A549 (cell line): ENCODE results near the gene RAB42. TPM values are rescaled to one million over a fixed set of nuclear protein-coding genes. Genes with fewer than 3 reads are reported as not detected.

Source experiments
- ATAC-seq, 2 experiments: fragments of 200-7000 bp in 1 of 2; fragments of >200 bp in 1 of 2; cut with Nextera tagmentation in 1 of 2; cut with Tn5 transposase in 1 of 2; 3 replicates each; pipeline versions ENCODE4 v1.8.0 to v1.9.1; 2018 to 2020; ENCODE audit warnings: mild to moderate bottlenecking in 1 of 2, moderate library complexity in 1 of 2
- CTCF ChIA-PET: fragments of 300-600 bp; sonication (Branson Sonifier 250); formaldehyde crosslinking; extraction: SDS; loops from one replicate; lab custom pipeline; 2021; ENCODE audit warnings: antibody characterized with exemption, inconsistent platforms; lab: Yijun Ruan, JAX
- POLR2A ChIA-PET: fragments of 350-600 bp; formaldehyde crosslinking; extraction: SDS; loops from one replicate; lab custom pipeline; 2021; ENCODE audit warnings: antibody characterized with exemption, inconsistent platforms; lab: Yijun Ruan, JAX
- DNase-seq, 2 experiments: peaks; one replicate each; pipeline versions ENCODE4 v3.0.0 to v3.0.0-alpha.2; 2011 to 2016; ENCODE audit warnings: low read depth in 1 of 2, low spot score in 1 of 2
- FAIRE-seq: peaks from 2 replicates; lab custom pipeline; 2011; peaks lifted over from hg19 to GRCh38; lab: Jason Lieb, UNC
- H3K27ac ChIP-seq, 2 experiments: fragments of >200 bp; sonication (Bioruptor Twin); formaldehyde crosslinking; 3 replicates each; pipeline ENCODE4 v1.5.1; 2016 to 2017
- H3K4me1 ChIP-seq: fragments of >200 bp; sonication (Bioruptor Twin); formaldehyde crosslinking; 3 replicates; pipeline ENCODE4 v1.6.1; 2016
- H3K4me2 ChIP-seq: fragments of >200 bp; sonication (Bioruptor Twin); formaldehyde crosslinking; 3 replicates; pipeline ENCODE4 v1.6.1; 2016
- H3K4me3 ChIP-seq: fragments of >200 bp; sonication (Bioruptor Twin); formaldehyde crosslinking; 3 replicates; pipeline ENCODE4 v1.5.1; 2016
- H3K9me3 ChIP-seq: fragments of >200 bp; sonication (Bioruptor Twin); formaldehyde crosslinking; 3 replicates; pipeline ENCODE4 v1.6.1; 2016
- BCL3 ChIP-seq: fragments of >200 bp; sonication (Bioruptor Twin); formaldehyde crosslinking; IDR thresholded peaks from 3 replicates; pipeline ENCODE4 v1.6.1; 2016
- CBX2 ChIP-seq: fragments of 200-600 bp; sonication (generic); IDR thresholded peaks from 2 replicates; pipeline ENCODE4 v1.6.1; 2016; ENCODE audit warnings: low read depth, mild to moderate bottlenecking, borderline replicate concordance
- CBX8 ChIP-seq: fragments of 200-600 bp; sonication (generic); IDR thresholded peaks from 2 replicates; pipeline ENCODE4 v1.6.1; 2016
- CTCF ChIP-seq: fragments of >200 bp; sonication (Bioruptor Twin); formaldehyde crosslinking; IDR thresholded peaks from 3 replicates; pipeline ENCODE4 v1.5.1; 2016
- EP300 ChIP-seq, 2 experiments: fragments of >200 bp; sonication (Bioruptor Twin); formaldehyde crosslinking; IDR thresholded peaks; 2 replicates in 1 of 2; 3 replicates in 1 of 2; pipeline ENCODE4 v1.6.1; 2016 to 2017
- HMGXB4 ChIP-seq: fragments of 250-450 bp; sonication (Bioruptor Pico); IDR thresholded peaks from 2 replicates; pipeline ENCODE4 v1.5.0; 2021; ENCODE audit warnings: mild to moderate bottlenecking, moderate library complexity, borderline replicate concordance
- HOXA7 ChIP-seq: fragments of 250-450 bp; sonication (Bioruptor Pico); IDR thresholded peaks from 2 replicates; pipeline ENCODE4 v1.5.0; 2020; ENCODE audit warnings: mild to moderate bottlenecking, moderate library complexity
- HOXB5 ChIP-seq: fragments of 250-450 bp; sonication (Bioruptor Pico); IDR thresholded peaks from 2 replicates; pipeline ENCODE4 v1.5.0; 2020; ENCODE audit warnings: mild to moderate bottlenecking, moderate library complexity
- MYC ChIP-seq: IDR thresholded peaks from 2 replicates; pipeline ENCODE4 v1.6.1; 2012; ENCODE audit warnings: mild to moderate bottlenecking, inconsistent platforms, low read length, improper control_type of control experiment, borderline replicate concordance
- PBX3 ChIP-seq: IDR thresholded peaks from 2 replicates; pipeline ENCODE4 v1.6.1; 2012
- RAD21 ChIP-seq, 2 experiments: fragments of >200 bp in 1 of 2; sonication (Bioruptor Twin) in 1 of 2; formaldehyde crosslinking in 1 of 2; IDR thresholded peaks in 1 of 2; conservative IDR thresholded peaks in 1 of 2; 2 replicates in 1 of 2; 3 replicates in 1 of 2; pipeline ENCODE4 v1.6.1; 2012 to 2018; ENCODE audit warnings: inconsistent platforms in 1 of 2
- RFX5 ChIP-seq: fragments of 450-650 bp; IDR thresholded peaks from 2 replicates; pipeline ENCODE4 v1.7.1; 2014; ENCODE audit warnings: antibody characterized with exemption, mild to moderate bottlenecking, moderate library complexity
- SREBF2 ChIP-seq: fragments of 450-650 bp; IDR thresholded peaks from 2 replicates; pipeline ENCODE4 v1.6.1; 2014; ENCODE audit warnings: mild to moderate bottlenecking, moderate library complexity
- USF2 ChIP-seq: fragments of 450-650 bp; IDR thresholded peaks from 2 replicates; pipeline ENCODE4 v1.6.1; 2014; ENCODE audit warnings: antibody characterized with exemption
- ZC3H11A ChIP-seq: fragments of 450-650 bp; IDR thresholded peaks from 2 replicates; pipeline ENCODE4 v1.6.1; 2014; ENCODE audit warnings: antibody characterized with exemption, mild to moderate bottlenecking
- WGBS: methylation state at CpG from one replicate; pipeline ENCODE4 v1.1.6; 2017; ENCODE audit errors: missing lambda C conversion rate; 5-methylcytosine and 5-hydroxymethylcytosine counted together
- polyA minus RNA-seq: library from RNA; depleted of rRNA, polyadenylated mRNA; stranded (reverse); fragments of >200 nt; gene quantifications from 2 replicates; pipeline ENCODE4 v1.2.3, GENCODE V29; 2011; rRNA and poly(A)+ RNA removed
- polyA plus RNA-seq, 4 experiments: library from polyadenylated mRNA; depleted of rRNA in 3 of 4; stranded (reverse); fragments of >200 nt; fragmentation: RNase III in 1 of 4; extraction: RNeasy Plus Mini Kit Qiagen cat#74134 plus additional on column Dnase treatment in 1 of 4; gene quantifications; 2 replicates in 3 of 4; 3 replicates in 1 of 4; pipeline ENCODE4 v1.2.3, GENCODE V29; 2011 to 2017

Gene RAB42
- polyA plus RNA-seq (2011; rRNA removed), result 0.81 and 0.85 TPM in 2 replicates
- polyA plus RNA-seq (2012; cell fraction: cytosol; rRNA removed), result 0.99 and 2.0 TPM in 2 replicates
- polyA plus RNA-seq (2012; cell fraction: nucleus; rRNA removed), result 0.61 and 0.98 TPM in 2 replicates
- polyA plus RNA-seq (2017; fragmentation: RNase III; extraction: RNeasy Plus Mini Kit Qiagen cat#74134 plus additional on column Dnase treatment), result 1.8 to 2.3 TPM (median 2.0 TPM) in 3 replicates
- 1.0 and 1.5 TPM in 2 replicates for polyA minus RNA-seq

- Histone ChIP-seq H3K9me3 (no peaks in the 10 kb centered on the region), H3K27ac (peak within 1 kb of the TSS; percentile 50 to 85; a peak in 5 of 6 replicates), H3K4me3 (peak within 1 kb of the TSS; percentile 41), H3K4me2 (peak within 1 kb of the TSS; percentile 56)
- ChIA-PET CTCF (interaction anchor here (1.6 kb wide), 1 partner anchor 11 kb away, joined by 5 read pairs; no protein-coding TSS in a partner anchor), POLR2A (no interaction called here)
- WGBS, result 74% methylated on average over 5 of the region's 13 CpGs
- no peak for FAIRE-seq
- no peak for TF ChIP-seq EP300 (IDR thresholded peaks at IDR 0.05)
- no peak for TF ChIP-seq CBX8
- no peak for TF ChIP-seq SREBF2
- TF ChIP-seq USF2, result no peak
- TF ChIP-seq ZC3H11A, result no peak
- TF ChIP-seq CBX2, result no peak
- TF ChIP-seq RFX5, result no peak
- TF ChIP-seq HOXB5 (CRISPR knock-in tag), result no peak
- TF ChIP-seq BCL3, result no peak
- TF ChIP-seq PBX3, result no peak
- no peak for TF ChIP-seq HMGXB4
- TF ChIP-seq, all 56 proteins: peak for 0
- DNase-seq (no peak), ATAC-seq (peak; percentile 31 to 39; a peak in 3 of 6 replicates)
- H3K4me1 ChIP-seq, result peaks cover 20% of the 10 kb centered on the region; the same call in 2 of the 3 replicates
These were observed at the start of gene RAB42 for GRCh38 chr1:28591708-28592320. TSS of gene RAB42 (plus strand) at chr1:28592265. CDS start at chr1:28592512, 247 bp downstream.

- CTCF ChIA-PET, result no interaction called here
- no peak for ATAC-seq
- no peaks in the 10 kb centered on the region for H3K9me3 ChIP-seq
These were observed 46.8 kb upstream of the RAB42 start for GRCh38 chr1:28545246-28545628.

More at GRCh38 chr1:28545246-28545628, 46.8 kb upstream of the RAB42 start:
- POLR2A ChIA-PET, result no interaction called here
- no peak for TF ChIP-seq EP300 (IDR thresholded peaks at IDR 0.05)
- TF ChIP-seq HOXA7, result no peak
- TF ChIP-seq BCL3, result no peak
- no peak for TF ChIP-seq MYC
- no peak for TF ChIP-seq CTCF
- no peak for TF ChIP-seq RAD21 (conservative IDR thresholded peaks at IDR 0.05 in 1 of 2, IDR thresholded peaks at IDR 0.05 in 1 of 2)
- Histone ChIP-seq H3K4me2 (no peak overlapping the region), H3K27ac (no peak overlapping the region), H3K4me1 (no peaks in the 10 kb centered on the region), H3K4me3 (no peak overlapping the region)
- DNase-seq (no peak), FAIRE-seq (no peak)
- 98% methylated on average over 4 of the region's 4 CpGs for WGBS
